Sigmoid colon (tissue), 7 donors: ENCODE data around the gene KIRREL3. TPM values are rescaled to one million over a fixed set of nuclear protein-coding genes. Genes with fewer than 3 reads are reported as not detected.

ENCODE experiments used
- DNase-seq: peaks from one replicate; pipeline ENCODE4 v3.0.0-alpha.2; 2019
- H3K27ac ChIP-seq, 4 donors: fragments of 200-600 bp; sonication (generic); one replicate each; pipeline ENCODE4 v1.5.1; 2016 to 2019; ENCODE audit warnings: mild to moderate bottlenecking in 1 of 4
- H3K27me3 ChIP-seq, 3 donors: fragments of 200-600 bp; sonication (generic); one replicate each; pipeline ENCODE4 v1.5.1; 2019; ENCODE audit warnings: mild to moderate bottlenecking in 1 of 3
- H3K36me3 ChIP-seq, 4 donors: fragments of 200-600 bp; sonication (generic); one replicate each; pipeline ENCODE4 v1.5.1; 2016 to 2019
- H3K4me1 ChIP-seq, 4 donors: fragments of 200-600 bp; sonication (generic); one replicate each; pipeline ENCODE4 v1.5.1; 2017 to 2019
- H3K4me3 ChIP-seq, 4 donors: fragments of 200-600 bp; sonication (generic); one replicate each; pipeline ENCODE4 v1.5.1; 2017 to 2019; ENCODE audit warnings: mild to moderate bottlenecking in 2 of 4, moderate library complexity in 1 of 4
- H3K9me3 ChIP-seq, 4 donors: fragments of 200-600 bp in 3 of 4; sonication (generic) in 3 of 4; one replicate each; pipeline versions ENCODE4 v1.5.1 to v1.6.1; 2013 to 2019
- CTCF ChIP-seq, 4 experiments: fragments of 450-650 bp in 3 of 4; fragments of 200-600 bp in 1 of 4; IDR thresholded peaks; one replicate each; pipeline ENCODE4 v1.5.1; 2016 to 2019; ENCODE audit warnings: antibody characterized with exemption in 4 of 4, mild to moderate bottlenecking in 3 of 4, moderate library complexity in 2 of 4
- EP300 ChIP-seq, 4 donors: sonication (generic); formaldehyde crosslinking; IDR thresholded peaks; one replicate each; pipeline ENCODE4 v1.6.1; 2017; ENCODE audit warnings: antibody characterized with exemption in 4 of 4
- POLR2A ChIP-seq, 2 donors: fragments of 450-650 bp; IDR thresholded peaks; one replicate each; pipeline ENCODE4 v1.6.1; 2016; ENCODE audit warnings: antibody characterized with exemption in 2 of 2, mild to moderate bottlenecking in 2 of 2, moderate library complexity in 2 of 2
- POLR2AphosphoS5 ChIP-seq, 4 donors: sonication (generic); formaldehyde crosslinking; IDR thresholded peaks; one replicate each; pipeline ENCODE4 v1.6.1; 2017; ENCODE audit warnings: antibody characterized with exemption in 4 of 4
- WGBS, 2 donors: extraction: QIAGEN DNeasy Blood & Tissue Kit; methylation state at CpG; one replicate each; pipeline ENCODE4 v1.1.7; 2013; 5-methylcytosine and 5-hydroxymethylcytosine counted together
- intact Hi-C: fragments of 100-400 bp; cut with DNase I; formaldehyde crosslinking; loops from one replicate; pipeline ENCODE4 v1.15.1; 2023
- polyA plus RNA-seq, 3 donors: library from polyadenylated mRNA; stranded (reverse); fragments of 200-250 nt; gene quantifications; one replicate each; pipeline ENCODE4 v1.2.3, GENCODE V29; 2013
- total RNA-seq, 4 donors: library from RNA; depleted of rRNA; stranded (reverse); fragments of >200 nt; gene quantifications; one replicate each; pipeline ENCODE4 v1.1.0, GENCODE V29; 2016
- donor health status: healthy with polysubstance abuse.
- donor health status: Bipolar disorder and iron deficiency.
- donor health status: healthy.

The KIRREL3 gene
- total and polyA plus RNA-seq, 7 donors = under 0.01 to 3.3 (median 1.0) TPM

- intact Hi-C loops = no loop called here
- TF ChIP-seq POLR2AphosphoS5 (IDR thresholded peaks at IDR 0.05) = peak in 2 of 4 donors; percentile 22 to 31
- TF ChIP-seq EP300 (IDR thresholded peaks at IDR 0.05) = no peak
- peak overlapping the region; percentile 42 to 75 (median 62) for H3K27ac ChIP-seq
Measured at GRCh38 chr11:126426820-126427749, 573.5 kb downstream of the KIRREL3 start.

GRCh38 chr11:126426106-126426505, 574.5 kb downstream of the KIRREL3 start:
- intact Hi-C loops = no loop called here
- WGBS, 2 donors = 51 to 79% methylated on average over 3 of the region's 3 CpGs
- DNase-seq = no peak
- Histone ChIP-seq H3K27me3 (no peaks in the 10 kb centered on the region), H3K36me3 (no peaks in the 10 kb centered on the region), H3K9me3 (no peaks in the 10 kb centered on the region), H3K27ac (peak overlapping the region in 2 of 4 donors; percentile 72 to 75), H3K4me1 (peaks cover 0 to 16% (median 14%) of the 10 kb centered on the region in 4 donors), H3K4me3 (no peak overlapping the region)
- TF ChIP-seq POLR2AphosphoS5 (IDR thresholded peaks at IDR 0.05) (no peak), CTCF (IDR thresholded peaks at IDR 0.05) (no peak), POLR2A (IDR thresholded peaks at IDR 0.05) (no peak)

More at GRCh38 chr11:126426820-126427749, 573.5 kb downstream of the KIRREL3 start:
- Histone ChIP-seq H3K4me1 (peaks cover 0 to 26% (median 18%) of the 10 kb centered on the region in 4 donors), H3K36me3 (no peaks in the 10 kb centered on the region), H3K27me3 (no peaks in the 10 kb centered on the region), H3K9me3 (no peaks in the 10 kb centered on the region), H3K4me3 (no peak overlapping the region)
- 71% methylated on average over 14 of the region's 14 CpGs for WGBS, 2 donors
- no peak for DNase-seq

GRCh38 chr11:126424471-126425039, 576.0 kb downstream of the KIRREL3 start:
- peaks cover 0 to 16% (median 14%) of the 10 kb centered on the region in 4 donors for H3K4me1 ChIP-seq
- WGBS, 2 donors = 87 to 91% methylated on average over 30 of the region's 30 CpGs
- intact Hi-C loops = no loop called here

GRCh38 chr11:126423743-126424142, 576.8 kb downstream of the KIRREL3 start:
- TF ChIP-seq POLR2A (IDR thresholded peaks at IDR 0.05) (no peak), CTCF (IDR thresholded peaks at IDR 0.05) (no peak), POLR2AphosphoS5 (IDR thresholded peaks at IDR 0.05) (no peak), EP300 (IDR thresholded peaks at IDR 0.05) (no peak)
- Histone ChIP-seq H3K27ac (no peak overlapping the region), H3K36me3 (no peaks in the 10 kb centered on the region), H3K9me3 (no peaks in the 10 kb centered on the region), H3K4me3 (no peak overlapping the region), H3K27me3 (no peaks in the 10 kb centered on the region), H3K4me1 (peaks cover 0 to 16% (median 14%) of the 10 kb centered on the region in 4 donors)
- no peak for DNase-seq
- 75 to 79% methylated on average over 11 of the region's 11 CpGs for WGBS, 2 donors
- intact Hi-C loops = no loop called here

More at GRCh38 chr11:126424471-126425039, 576.0 kb downstream of the KIRREL3 start:
- TF ChIP-seq CTCF (IDR thresholded peaks at IDR 0.05) = no peak
- TF ChIP-seq POLR2AphosphoS5 (IDR thresholded peaks at IDR 0.05) = no peak
- TF ChIP-seq POLR2A (IDR thresholded peaks at IDR 0.05) = no peak
- no peak for TF ChIP-seq EP300 (IDR thresholded peaks at IDR 0.05)
- no peaks in the 10 kb centered on the region for H3K36me3 ChIP-seq
- H3K4me3 ChIP-seq = no peak overlapping the region
- no peak overlapping the region for H3K27ac ChIP-seq
- no peaks in the 10 kb centered on the region for H3K27me3 ChIP-seq
- DNase-seq = no peak
- H3K9me3 ChIP-seq = no peaks in the 10 kb centered on the region

GRCh38 chr11:126423154-126423553, 577.4 kb downstream of the KIRREL3 start:
- Histone ChIP-seq H3K4me3 (no peak overlapping the region), H3K36me3 (no peaks in the 10 kb centered on the region), H3K9me3 (no peaks in the 10 kb centered on the region), H3K4me1 (peaks cover 0 to 16% (median 14%) of the 10 kb centered on the region in 4 donors), H3K27ac (no peak overlapping the region), H3K27me3 (no peaks in the 10 kb centered on the region)
- intact Hi-C loops = no loop called here
- no peak for TF ChIP-seq POLR2A (IDR thresholded peaks at IDR 0.05)
- TF ChIP-seq CTCF (IDR thresholded peaks at IDR 0.05) = no peak
- TF ChIP-seq POLR2AphosphoS5 (IDR thresholded peaks at IDR 0.05) = no peak
- no peak for TF ChIP-seq EP300 (IDR thresholded peaks at IDR 0.05)
- no peak for DNase-seq
- WGBS, 2 donors = 14 to 46% methylated on average over 2 of the region's 2 CpGs
